A549 treated with dexamethasone at 1 μM for 4 hours (cell line): ENCODE results near the gene HS2ST1. TPM values are rescaled to one million over a fixed set of nuclear protein-coding genes. Genes with fewer than 3 reads are reported as not detected.

Source experiments
- total RNA-seq: library from RNA; stranded (reverse); fragments of 200-300 nt; extraction: Qiagen RNA extraction; gene quantifications from 5 replicates; pipeline ENCODE4 v1.2.3, GENCODE V29; 2022

The HS2ST1 gene
- 9.5 to 16.1 TPM (median 12.7 TPM) in 5 replicates for total RNA-seq

GRCh38 chr1:86914601-86914997 is at the start of gene HS2ST1:
TSS of gene HS2ST1 (plus strand) at chr1:86914635.

GRCh38 chr1:86913896-86914600 is 387 bp upstream of the HS2ST1 start, which contains the start of gene SELENOF:
TSS of gene SELENOF (minus strand) at chr1:86914126. CDS start at chr1:86914111, 15 bp downstream.

Other genes with a start within 250 kb of the HS2ST1 start
- 32.0 to 42.4 TPM (median 40.3 TPM) in 5 replicates for gene SH3GLB1, start 210.1 kb upstream of the HS2ST1 start, total RNA-seq
- gene SELENOF, start 509 bp upstream of the HS2ST1 start, total RNA-seq: 125 to 173 TPM (median 141 TPM) in 5 replicates